Measurements from ENCODE around the gene PNKD. TPM values are rescaled to one million over a fixed set of nuclear protein-coding genes. Genes with fewer than 3 reads are reported as not detected.

PNKD gene
- total RNA-seq, 4 donors from 2014 or later = 26.1 to 50.4 (median 46.7) TPM

GRCh38 chr2:218229851-218230250 lies 40.5 kb upstream of the PNKD start:
- no peak for TF ChIP-seq CTCF (IDR thresholded peaks at IDR 0.05; ENCODE audit: low read depth)

GRCh38 chr2:218230882-218231281 lies 39.4 kb upstream of the PNKD start:
- TF ChIP-seq CTCF (IDR thresholded peaks at IDR 0.05; ENCODE audit: low read depth) = no peak

DNA sequence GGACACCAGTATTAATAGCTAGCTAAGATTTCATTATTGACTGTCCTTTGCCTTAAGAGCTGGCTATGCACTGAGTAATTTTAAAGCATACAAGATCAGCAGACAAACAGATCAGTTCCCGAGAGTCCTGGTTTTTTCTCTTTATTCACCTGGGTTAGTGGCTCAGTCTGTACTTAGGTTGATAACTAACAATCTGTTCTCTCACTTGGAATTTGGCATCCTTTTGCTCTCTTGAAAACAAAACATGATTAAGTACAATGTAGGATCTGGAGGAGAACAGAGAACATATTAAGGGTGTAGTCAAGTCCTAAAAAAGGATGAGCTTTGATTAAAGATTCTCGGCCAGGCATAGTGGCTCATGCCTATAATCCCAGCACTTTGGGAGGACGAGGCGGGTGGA lies 36.8 kb upstream of the PNKD start:
- no peak for TF ChIP-seq CTCF (IDR thresholded peaks at IDR 0.05; ENCODE audit: low read depth)

DNA sequence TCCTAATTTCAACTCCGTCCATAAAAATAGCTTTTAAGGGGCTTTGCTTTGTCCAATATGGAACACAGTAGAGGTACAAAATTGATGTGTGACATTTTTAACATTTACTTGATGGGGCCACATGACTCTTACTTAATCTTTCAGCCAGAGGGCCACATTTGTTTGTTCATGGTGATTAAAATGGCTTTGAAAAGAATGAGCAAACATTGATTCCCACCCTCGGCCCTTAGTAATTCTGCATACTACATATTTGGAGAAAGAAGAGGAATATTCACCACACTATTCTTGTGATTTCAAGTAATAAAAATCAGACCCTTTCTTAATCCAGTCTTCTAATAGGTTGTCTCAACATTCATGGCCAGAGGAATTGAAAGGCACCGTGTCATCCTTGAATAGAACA lies 35.8 kb upstream of the PNKD start:
- no peak for TF ChIP-seq CTCF (IDR thresholded peaks at IDR 0.05; ENCODE audit: low read depth)

DNA sequence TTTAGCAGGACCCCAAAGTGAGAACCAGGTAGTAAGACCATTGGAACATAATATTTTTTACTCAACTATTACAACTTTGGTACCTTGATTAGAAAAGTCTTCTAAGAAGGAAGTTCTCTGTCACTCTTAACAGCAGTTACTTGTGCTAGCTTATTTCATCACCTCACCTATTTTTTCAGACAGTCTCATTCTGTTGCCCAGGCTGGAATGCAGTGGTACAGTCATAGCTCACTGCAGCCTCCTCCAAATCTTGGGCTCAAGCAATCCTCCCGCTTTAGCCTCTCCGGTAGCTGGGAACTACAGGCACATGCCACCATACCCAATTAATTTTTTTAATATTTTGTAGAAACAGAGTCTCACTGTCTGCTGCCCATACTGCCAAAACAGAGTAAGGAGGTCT lies 35.3 kb upstream of the PNKD start:
- TF ChIP-seq CTCF (IDR thresholded peaks at IDR 0.05; ENCODE audit: low read depth) = no peak

GRCh38 chr2:218236829-218237228 lies 33.5 kb upstream of the PNKD start:
- no peak for TF ChIP-seq CTCF (IDR thresholded peaks at IDR 0.05; ENCODE audit: low read depth)

DNA sequence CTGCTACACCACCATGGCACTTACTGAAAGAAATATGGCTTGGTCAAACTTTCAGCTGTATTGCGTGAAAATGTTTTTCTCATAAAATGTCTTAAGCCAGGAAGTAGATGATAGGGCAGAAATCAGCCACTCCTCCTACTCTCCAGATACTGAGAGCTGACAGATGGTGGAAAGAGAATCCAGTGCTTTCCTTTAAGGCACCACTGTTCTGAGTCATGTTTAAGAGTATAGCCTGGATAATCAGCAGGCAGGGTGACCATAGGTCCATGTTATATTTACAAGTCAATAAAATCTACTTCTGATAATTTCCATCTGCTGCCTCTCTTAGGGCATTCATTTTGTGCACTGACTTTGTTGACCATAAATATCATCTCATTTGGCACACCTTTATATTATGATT lies 31.4 kb upstream of the PNKD start:
- TF ChIP-seq CTCF (IDR thresholded peaks at IDR 0.05; ENCODE audit: low read depth) = no peak

Measured in subcutaneous adipose tissue (tissue), 4 donors.